SU-DHL-6 (cell line): ENCODE results near the gene KIZ.

Experiments
- H2AFZ ChIP-seq: fragments of 200-600 bp; sonication (generic); 2 replicates; pipeline ENCODE4 v1.6.1; 2014; ENCODE audit warnings: low read depth, mild to moderate bottlenecking, moderate library complexity, mixed read lengths, antibody characterized with exemption, low read length; ENCODE audit not compliant: severe bottlenecking
- H3F3A ChIP-seq: fragments of 200-600 bp; shearing (Covaris generic); 2 replicates; pipeline ENCODE4 v1.6.0; 2016; ENCODE audit warnings: antibody characterized with exemption, mild to moderate bottlenecking; ENCODE audit not compliant: insufficient read depth
- H3K27ac ChIP-seq: fragments of 200-600 bp; sonication (generic); 2 replicates; pipeline ENCODE4 v1.5.1; 2016; ENCODE audit warnings: low read depth, mild to moderate bottlenecking, low read length, moderate library complexity, mixed read lengths
- H3K27me3 ChIP-seq: fragments of 200-600 bp; sonication (generic), shearing (Covaris generic); 2 replicates; pipeline ENCODE4 v1.6.0; 2014; ENCODE audit warnings: mild to moderate bottlenecking, low read length
- H3K36me3 ChIP-seq: fragments of 200-600 bp; sonication (generic); 2 replicates; pipeline ENCODE4 v1.6.1; 2014; ENCODE audit warnings: mild to moderate bottlenecking, low read length, mixed read lengths
- H3K4me2 ChIP-seq: fragments of 300-600, 200-600 bp; shearing (Covaris generic), sonication (generic); 2 replicates; pipeline ENCODE4 v1.6.0; 2014; ENCODE audit warnings: low read length, low read depth, mild to moderate bottlenecking; ENCODE audit not compliant: poor library complexity, severe bottlenecking
- H3K4me3 ChIP-seq: fragments of 200-600 bp; sonication (generic); 2 replicates; pipeline ENCODE4 v1.5.1; 2014; ENCODE audit warnings: antibody characterized with exemption, low read length, mild to moderate bottlenecking, mixed read lengths; ENCODE audit not compliant: insufficient read depth, poor library complexity, severe bottlenecking
- H3K79me2 ChIP-seq: fragments of 200-600 bp; sonication (generic); 2 replicates; pipeline ENCODE4 v1.6.1; 2014; ENCODE audit warnings: mild to moderate bottlenecking, low read length, moderate library complexity; ENCODE audit not compliant: insufficient read depth
- H3K9ac ChIP-seq: fragments of 200-600 bp; sonication (generic); 2 replicates; pipeline ENCODE4 v1.7.0; 2014; ENCODE audit warnings: mild to moderate bottlenecking, low read length
- H3K9me2 ChIP-seq: fragments of 200-600 bp; sonication (generic); replicated peaks from 2 replicates; pipeline ENCODE4 v1.6.1; 2014; ENCODE audit warnings: low read length; ENCODE audit not compliant: insufficient read depth
- H3K9me3 ChIP-seq: fragments of 200-600 bp; sonication (generic); 2 replicates; pipeline ENCODE4 v1.6.1; 2014; ENCODE audit warnings: low read length, mixed read lengths; ENCODE audit not compliant: insufficient read depth
- H4K20me1 ChIP-seq: fragments of 200-600 bp; sonication (generic); 2 replicates; pipeline ENCODE4 v1.6.1; 2014; ENCODE audit warnings: low read depth, mild to moderate bottlenecking, antibody characterized with exemption, low read length, moderate library complexity, mixed read lengths
- CTCF ChIP-seq: fragments of 200-600 bp; sonication (generic); IDR thresholded peaks from one replicate; pipeline ENCODE4 v1.5.1; 2017; ENCODE audit warnings: antibody characterized with exemption, mild to moderate bottlenecking, low read length, moderate library complexity; ENCODE audit not compliant: insufficient read depth, poor library complexity, severe bottlenecking
- EZH2phosphoT487 ChIP-seq: fragments of 200-600 bp; sonication (generic), shearing (Covaris generic); conservative IDR thresholded peaks from 2 replicates; pipeline ENCODE4 v1.6.1; 2018; ENCODE audit warnings: mild to moderate bottlenecking, antibody characterized with exemption, low read length, moderate library complexity, mixed read lengths

Gene KIZ

DNA sequence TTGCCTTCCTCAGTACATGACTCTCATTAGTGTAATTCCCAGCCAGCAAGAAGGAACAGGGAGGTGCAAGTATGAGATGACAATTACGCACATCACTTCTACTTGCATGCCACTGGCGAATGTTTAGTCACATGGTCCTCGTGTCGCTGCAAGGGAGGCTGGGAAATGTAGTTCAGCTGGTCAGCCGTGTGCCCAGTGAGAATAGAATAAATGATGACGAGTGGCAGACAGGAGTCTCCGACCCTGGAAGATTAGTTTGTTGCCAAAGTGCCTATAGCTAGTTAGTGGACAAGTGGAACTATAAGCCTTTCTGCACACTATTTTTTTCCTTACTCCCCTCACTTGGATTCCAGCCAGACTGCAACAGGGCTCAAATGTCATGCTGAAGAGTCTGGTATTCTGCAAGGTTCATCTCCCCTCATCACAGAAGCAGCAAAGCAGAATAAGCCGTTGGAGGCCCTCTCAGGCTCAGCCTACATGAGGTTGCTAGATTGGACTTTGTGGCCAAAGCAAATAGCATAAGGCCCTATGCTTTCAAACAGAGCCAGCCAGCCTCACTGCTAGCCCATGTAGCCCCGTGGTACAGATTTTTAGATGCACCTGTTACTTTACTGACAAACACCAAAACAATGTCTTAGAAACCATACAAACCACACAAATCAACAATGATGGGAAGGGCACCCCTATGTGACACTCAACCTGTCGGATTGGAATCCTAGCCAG lies 29.4 kb upstream of the KIZ start:
- peak overlapping the region; percentile 52 for H2AFZ ChIP-seq
- no peak overlapping the region for H3K4me2 ChIP-seq
- no peak overlapping the region for H3K27ac ChIP-seq
- no peak overlapping the region for H3K4me3 ChIP-seq
- TF ChIP-seq EZH2phosphoT487 (no peak), CTCF (no peak)
- no peaks in the 10 kb centered on the region for H3K27me3 ChIP-seq
- no peaks in the 10 kb centered on the region for H4K20me1 ChIP-seq
- no peaks in the 10 kb centered on the region for H3K36me3 ChIP-seq
- H3K9ac ChIP-seq: no peak overlapping the region
- H3K9me2 ChIP-seq: no peaks in the 10 kb centered on the region
- no peaks in the 10 kb centered on the region for H3F3A ChIP-seq
- H3K79me2 ChIP-seq: no peaks in the 10 kb centered on the region
- no peaks in the 10 kb centered on the region for H3K9me3 ChIP-seq

DNA sequence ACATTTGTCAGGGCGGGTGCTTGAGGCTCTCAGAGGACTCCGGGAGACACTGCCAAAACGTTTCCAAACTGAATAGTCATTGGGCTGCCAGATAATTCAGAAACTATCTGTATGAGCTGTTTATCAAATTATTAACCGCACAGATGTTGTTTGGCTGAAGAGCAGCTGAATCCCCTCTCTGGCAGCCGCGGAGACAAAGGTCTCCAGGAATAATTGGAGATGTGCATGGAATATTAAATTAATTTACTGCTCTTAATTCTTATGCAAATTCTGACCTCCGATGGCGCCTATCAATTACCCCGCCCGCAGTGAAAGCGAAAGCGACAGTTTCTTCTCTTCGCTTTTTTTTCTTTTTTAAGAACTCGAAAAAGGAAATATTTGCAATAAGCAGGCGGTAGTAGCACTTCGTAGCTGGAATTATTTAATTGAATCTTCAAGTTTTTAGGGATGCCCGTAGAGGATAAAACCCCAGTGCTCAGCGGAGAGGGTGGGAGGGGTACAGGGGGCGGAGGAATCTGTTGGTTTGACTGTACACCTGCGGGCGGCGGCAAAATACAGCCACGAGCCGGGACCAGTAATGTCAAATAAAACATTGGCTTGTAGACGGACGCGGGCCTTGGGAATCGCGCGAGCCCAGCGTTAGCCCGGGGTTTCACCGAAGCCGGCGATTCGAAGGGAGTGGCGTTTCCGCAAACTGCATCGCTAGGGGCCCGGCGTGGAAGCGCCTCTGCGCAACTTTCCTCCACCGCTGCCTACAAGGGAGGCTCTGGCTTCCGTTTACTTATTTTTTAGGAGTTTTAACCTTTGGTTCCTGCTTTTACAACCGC lies 25.9 kb upstream of the KIZ start:
- H2AFZ ChIP-seq: peak overlapping the region; percentile 93
- TF ChIP-seq CTCF (no peak), EZH2phosphoT487 (no peak)

DNA sequence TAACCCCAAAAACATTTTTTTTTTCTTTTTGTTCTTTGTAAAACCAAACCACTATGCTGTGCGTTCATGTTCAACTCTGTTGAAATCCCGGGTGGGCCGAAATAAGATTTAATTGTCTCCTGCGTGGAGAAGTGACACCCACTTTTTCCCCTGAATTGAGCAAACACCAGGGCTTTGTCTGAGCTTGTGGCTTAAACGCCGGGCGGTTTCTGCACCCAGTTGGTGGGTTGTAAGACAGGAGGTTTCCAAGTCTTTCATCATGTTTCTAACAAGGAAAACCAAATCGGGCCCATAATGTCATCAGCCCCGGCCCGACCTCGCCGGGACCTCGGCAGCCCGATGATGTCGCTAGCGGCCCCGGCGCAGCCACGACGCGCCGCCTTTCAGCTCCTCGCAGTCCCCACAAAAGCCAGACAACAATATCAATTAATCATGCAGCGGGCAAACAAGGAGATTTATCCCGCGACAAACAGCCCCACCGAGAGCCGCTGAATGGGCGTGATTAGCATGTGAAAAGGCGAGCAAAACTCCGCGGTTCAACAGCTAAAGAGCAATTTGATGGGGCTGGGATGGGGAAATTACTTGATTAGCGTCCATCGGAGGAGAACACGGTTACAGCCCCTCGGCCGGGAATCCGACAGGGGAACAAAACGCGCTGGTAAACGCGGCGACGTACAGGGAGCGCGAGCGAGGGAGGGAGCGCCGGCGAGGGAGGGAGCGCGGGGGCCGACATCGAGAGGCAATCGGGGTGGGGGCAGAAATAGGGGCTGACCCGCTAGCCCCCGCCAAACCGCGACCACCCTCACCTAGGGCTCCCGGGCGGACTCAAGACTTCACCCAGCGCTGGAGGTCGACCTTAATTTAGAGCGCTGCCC lies 25.1 kb upstream of the KIZ start:
- no peak overlapping the region for H3K27ac ChIP-seq
- H3K9ac ChIP-seq: peak overlapping the region; percentile 16; the same call in 1 of the 2 replicates
- H3K4me2 ChIP-seq: peak overlapping the region; percentile 69
- no peaks in the 10 kb centered on the region for H3K79me2 ChIP-seq
- no peaks in the 10 kb centered on the region for H3F3A ChIP-seq
- no peaks in the 10 kb centered on the region for H3K9me3 ChIP-seq
- no peaks in the 10 kb centered on the region for H4K20me1 ChIP-seq
- peak overlapping the region; percentile 50 for H3K4me3 ChIP-seq
- no peaks in the 10 kb centered on the region for H3K36me3 ChIP-seq
- TF ChIP-seq CTCF: no peak
- no peaks in the 10 kb centered on the region for H3K27me3 ChIP-seq
- H3K9me2 ChIP-seq: no peaks in the 10 kb centered on the region
- peak overlapping the region; percentile 93 for H2AFZ ChIP-seq

More for the DNA sequence above, 25.9 kb upstream of the KIZ start:
- Histone ChIP-seq H3K4me3 (peak overlapping the region; percentile 50), H3K9ac (peak overlapping the region; percentile 16; the same call in 1 of the 2 replicates), H3K9me3 (no peaks in the 10 kb centered on the region), H3K9me2 (no peaks in the 10 kb centered on the region), H3K4me2 (peak overlapping the region; percentile 69), H3F3A (no peaks in the 10 kb centered on the region), H4K20me1 (no peaks in the 10 kb centered on the region), H3K36me3 (no peaks in the 10 kb centered on the region), H3K79me2 (no peaks in the 10 kb centered on the region), H3K27ac (no peak overlapping the region), H3K27me3 (no peaks in the 10 kb centered on the region)
